Stimulated activated CD4-positive, alpha-beta T cell treated with anti-CD3 and anti-CD28 coated beads, Interleukin-1b, Interleukin-23, amount 100 ng/mL, for 48 hours (primary cell): ENCODE data around the gene KDM8.

Experiments used
- DNase-seq: peaks from one replicate; pipeline ENCODE4 v3.0.0-alpha.2; 2020

The KDM8 gene

DNA sequence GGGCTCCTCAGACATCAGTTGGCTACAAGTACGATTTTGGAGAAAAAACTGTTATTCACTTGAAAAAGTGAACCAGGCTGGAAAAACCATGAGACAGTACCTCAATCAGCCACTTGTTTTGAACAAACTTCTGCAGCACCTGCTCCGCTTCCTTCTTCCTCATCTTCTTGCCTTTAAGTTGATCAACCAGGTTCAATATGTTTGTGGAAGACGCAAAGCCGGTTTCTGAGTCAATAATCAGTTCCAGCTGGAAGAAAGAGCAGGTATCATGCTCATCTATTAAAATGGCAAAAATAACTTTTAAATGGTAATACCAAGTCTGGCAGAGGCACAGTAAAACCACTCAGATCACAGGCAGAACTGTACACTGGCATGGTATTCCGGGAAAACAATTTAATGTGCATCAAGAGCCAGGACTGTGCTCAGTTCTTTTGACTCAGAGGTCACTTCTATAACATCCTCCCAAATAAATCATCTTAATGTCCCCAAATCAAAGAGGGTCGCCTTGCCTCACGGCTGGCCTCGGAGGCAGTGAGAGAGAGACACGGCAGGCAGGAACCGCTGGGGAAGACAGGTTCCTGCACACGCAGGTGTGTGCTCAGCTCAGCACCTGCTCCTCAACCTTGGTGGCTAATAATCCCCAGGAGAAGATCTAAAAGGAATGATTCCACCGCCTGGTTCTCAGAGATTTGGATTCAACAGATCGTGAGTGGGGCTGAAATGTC lies 29.7 kb downstream of the KDM8 start:
- DNase-seq: no peak

DNA sequence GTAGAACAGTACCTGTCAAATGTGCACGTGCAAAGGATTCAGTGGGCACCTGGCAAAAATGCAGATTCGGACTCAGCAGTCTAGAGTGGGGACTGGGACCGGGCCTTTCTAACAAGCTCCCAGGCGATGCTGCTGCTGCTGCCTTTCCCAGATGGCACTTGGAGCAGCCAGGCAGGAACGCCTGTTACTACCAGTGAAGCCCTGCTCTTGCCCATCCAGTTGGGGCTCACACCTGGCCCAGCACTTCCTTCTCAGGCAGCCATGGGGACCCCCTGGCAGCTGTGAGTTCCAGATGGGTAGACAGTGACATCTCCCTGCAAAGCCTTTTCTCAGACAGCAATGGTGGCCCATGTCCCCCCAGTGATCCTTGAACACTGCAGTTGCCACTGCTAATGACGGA lies 30.4 kb downstream of the KDM8 start:
- no peak for DNase-seq

DNA sequence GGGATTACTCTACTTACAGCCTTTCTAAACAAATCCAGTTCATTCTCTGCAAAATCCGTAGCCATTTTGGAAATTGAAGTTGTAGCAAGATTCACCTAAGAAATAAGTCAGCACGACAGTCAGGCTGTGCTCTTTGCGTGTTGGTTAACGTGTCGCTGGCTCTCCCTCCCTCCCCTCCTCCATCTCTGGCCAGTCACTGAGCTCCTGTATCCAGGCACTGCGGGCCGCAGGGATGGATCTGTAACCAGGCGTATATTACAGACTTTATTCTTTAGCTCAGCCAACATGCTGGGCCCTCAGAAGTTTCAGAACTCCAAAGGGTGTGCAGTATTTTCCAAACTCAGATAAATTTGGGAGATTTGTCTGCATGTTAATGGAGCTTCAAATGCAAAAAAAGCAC lies 30.8 kb downstream of the KDM8 start:
- DNase-seq: no peak

DNA sequence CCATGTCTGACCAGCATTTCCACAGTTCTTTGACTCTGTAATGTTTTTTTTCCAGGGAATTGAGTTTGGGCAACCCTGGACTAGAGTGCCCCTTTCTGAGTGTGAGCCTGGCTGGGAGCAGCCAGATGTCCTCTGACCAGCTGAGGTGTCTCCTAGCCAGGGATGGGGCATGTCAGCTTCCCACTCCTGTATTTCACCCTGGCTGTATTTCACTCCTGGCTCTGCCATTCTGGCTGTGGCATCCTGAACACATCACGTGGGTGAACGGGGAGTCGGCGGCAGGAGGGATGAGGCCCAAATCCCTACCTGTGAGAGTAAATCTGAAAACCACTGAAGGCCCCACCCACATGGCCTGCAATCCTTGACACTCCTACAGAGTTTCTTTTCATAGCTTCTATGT lies 31.3 kb downstream of the KDM8 start:
- DNase-seq: no peak

DNA sequence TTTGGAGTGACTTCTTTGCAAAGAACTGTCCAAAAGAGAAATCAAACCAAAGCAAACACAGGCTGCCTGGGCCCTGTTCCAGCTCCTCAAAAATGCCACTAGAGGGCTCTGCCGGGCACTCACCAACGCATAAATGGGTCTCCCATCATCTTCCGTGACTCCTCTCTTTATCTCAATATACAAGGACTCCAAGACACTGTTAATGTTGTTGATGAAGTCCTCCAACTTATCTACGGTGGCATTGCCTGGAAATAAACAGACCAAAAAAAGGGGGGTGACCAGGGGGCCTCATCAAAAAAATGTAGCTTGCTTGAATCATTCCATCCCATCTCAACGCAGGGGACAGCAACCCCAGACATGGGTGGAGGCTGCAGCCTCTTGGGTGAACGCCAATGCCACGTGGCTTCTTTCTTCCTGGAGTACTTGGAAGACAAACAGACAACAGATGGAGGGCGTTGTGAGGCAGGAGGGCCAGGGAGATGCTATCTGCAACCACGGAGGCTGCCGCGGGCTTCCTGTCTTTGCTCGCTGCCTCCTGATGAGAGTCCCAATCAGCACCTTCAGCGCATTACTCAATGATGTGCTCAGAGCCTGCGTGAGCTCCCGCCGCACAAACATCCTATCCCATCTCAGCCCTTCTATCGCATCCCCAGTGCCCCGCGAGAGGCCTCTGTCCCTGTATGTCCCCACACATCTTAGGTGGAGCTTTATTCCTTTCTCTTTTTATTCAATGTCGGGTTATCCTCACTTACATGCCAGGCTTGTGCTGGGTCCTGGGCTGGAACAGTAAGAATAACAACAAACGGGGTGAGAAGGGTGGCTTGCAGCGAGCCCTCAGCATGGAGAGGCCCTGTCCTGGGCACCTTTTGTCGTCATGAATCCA lies 32.0 kb downstream of the KDM8 start:
- peak; percentile 87 for DNase-seq

DNA sequence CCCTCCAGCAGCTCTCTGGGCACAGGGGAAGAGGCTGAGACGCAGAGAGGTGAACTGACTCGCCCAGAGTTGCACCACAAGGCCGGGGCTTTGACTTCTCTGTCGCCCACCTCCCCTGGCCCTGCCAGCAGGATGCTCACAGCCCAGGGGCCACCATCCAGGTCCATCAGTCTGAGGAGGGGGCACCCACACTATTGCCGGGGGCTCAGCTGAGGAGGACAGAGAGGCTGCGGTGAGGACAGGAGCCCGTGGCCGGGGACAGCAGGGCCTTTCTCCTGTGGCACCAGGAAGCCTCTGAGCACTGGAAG lies 32.6 kb downstream of the KDM8 start:
- DNase-seq: peak; percentile 35

DNA sequence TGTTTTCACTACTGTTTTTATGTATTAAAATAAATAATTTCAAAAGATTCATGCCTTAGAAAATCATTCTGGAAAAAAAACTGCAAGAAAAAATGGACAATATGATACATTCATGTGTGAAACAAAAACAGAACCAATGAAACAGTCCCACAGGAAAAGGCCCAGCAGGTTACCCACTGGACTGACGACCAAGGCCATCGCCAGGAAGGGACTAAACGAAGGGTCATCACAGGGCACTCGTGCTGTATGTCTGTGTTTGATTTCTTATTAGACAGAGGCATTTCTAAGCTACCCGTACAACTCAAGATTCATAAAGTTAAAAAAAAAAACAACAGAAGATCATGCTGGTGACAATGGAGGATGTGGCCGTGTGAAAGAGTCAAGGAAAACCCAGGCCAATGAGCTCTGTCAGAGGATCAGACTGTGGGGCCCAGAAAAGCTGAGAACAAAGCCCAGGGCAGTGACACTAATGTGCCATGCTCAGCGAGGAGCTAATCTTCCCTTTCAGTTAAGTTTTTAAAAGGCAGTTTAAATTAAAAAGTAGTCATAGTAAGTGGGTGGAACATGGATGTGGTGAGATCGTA lies 33.4 kb downstream of the KDM8 start:
- DNase-seq: no peak

DNA sequence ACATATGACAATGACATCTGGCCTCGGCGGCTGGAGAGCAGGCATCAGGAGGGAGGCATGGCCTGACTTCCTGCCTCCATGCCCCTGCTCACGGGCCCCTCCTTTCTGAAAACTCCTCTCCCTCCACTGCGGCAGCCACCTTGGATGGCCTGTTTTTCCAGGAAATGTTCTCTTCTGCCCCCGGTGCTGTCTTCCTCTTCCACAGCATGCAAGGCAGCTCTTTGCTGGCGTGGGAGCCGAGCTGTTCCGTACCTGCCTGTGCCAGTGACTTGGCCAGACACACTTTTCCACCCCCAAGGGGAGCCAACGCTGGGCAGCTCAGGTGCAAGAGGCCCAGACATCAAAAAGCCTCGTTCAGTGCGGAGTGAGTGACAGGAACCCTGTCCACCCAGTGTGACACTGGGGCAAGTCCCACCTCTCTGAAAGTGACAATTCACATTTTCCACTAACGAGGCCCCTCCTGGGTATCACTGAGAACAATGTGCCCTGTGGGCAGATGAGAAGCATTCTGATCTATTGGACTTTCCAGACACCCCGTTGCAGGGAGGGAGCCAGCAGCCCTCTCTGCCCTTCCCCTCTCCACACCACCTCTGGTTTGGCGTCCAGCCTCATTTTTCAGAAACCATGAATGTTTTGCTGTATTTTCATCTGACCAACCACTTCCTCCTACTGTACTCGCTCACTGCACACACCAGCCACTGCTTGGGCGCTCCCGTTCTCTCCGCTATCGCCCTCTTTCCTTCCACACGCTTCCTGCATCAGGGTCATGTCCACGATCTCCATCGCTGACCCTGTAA lies 34.1 kb downstream of the KDM8 start:
- peak; percentile 90 for DNase-seq

DNA sequence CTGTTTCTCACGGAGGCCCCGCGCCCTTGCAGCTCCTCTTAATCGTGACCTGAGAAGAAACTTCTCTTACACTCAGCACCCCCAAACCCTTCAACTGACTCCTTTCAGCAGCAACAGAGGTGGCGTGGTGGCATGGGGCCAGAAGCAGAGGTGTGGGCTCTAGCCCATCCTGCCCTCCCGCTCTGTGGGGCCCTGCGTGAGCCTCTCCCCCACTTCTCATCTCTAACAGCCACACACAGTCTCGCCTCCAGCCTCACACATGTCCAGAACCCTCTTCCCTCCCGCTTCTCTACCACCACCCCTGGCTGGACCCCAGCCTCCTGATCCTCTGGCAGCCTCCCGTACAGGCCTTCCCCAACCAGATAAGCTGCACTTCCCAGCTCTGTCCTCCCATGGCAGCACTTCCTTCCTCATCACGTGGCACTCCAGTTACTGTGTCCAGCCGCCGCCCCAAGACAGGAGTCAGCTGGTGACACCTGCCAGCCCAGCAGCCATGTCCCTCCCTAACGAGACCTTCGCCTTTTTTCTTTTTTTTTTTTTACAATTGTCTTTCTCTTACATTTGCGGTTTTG lies 34.8 kb downstream of the KDM8 start:
- DNase-seq: peak; percentile 51

DNA sequence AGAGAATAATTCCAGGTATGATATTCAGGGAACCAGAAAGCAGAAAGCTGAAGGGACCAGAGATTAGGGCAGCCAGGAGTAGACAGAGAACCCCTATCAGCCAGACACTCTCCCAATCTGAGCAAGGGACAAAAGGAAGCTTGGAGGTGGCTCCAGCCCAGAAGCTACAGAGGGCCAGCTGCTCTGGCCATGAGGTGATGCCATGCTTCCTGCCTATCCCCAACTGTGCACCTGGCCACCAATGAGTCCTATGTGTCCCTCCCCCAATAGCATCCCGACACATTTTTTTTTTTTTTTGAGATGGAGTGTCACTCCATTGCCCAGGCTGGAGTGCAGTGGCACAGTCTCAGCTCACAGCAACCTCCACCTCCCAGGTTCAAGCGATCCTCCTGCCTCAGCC lies 35.3 kb downstream of the KDM8 start:
- DNase-seq: no peak

DNA sequence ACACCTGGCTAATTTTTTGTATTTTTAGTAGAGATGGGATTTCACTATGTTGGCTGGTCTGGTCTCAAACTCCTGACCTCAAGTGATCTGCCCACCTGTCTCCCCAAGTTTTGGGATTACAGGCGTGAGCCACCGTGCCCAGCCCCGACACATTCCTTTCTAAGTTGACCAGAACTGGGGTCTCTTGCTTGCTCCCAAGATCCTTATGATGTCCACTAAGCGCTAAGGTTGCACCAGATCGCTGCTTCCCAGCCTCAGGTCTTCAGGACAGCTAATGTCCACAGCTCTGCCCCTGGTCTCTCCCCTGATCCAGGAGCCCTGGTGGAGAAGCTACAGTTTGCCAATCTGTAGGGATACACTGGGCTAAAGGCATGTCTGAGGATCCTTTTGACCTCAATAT lies 35.7 kb downstream of the KDM8 start:
- no peak for DNase-seq

DNA sequence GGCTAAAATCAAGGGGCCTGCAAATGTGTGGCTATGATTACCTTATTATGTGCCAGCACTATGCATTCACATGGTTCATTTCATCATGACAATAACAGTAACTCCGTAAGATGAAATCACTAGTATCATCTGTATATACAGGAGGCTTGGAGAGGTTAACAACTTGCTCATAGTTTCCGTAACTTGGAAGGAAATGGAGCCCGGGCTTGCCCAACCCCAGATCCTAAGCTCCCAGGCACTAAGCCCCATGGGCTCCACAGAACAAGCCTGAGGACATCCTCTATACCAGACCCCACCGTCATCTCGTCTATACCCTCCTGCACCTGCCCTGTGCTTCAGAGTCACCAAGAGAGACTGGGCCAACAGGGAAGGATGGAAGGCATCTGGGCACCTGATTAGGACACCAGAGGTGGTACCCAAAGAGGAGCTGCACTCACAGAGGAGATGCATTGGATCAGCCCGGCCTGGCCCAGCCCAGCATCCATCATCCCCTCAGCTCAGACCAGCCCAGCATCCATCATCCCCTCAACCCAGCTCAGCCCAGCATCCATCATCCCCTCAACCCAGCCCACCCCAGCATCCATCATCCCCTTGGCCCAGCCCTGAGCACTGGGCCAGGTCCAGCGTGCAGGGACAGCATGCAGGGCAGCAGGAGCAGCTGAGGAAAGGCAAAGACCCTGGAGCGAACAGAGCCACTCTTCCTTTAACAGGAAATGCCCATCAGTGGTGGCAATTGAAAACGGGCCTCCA lies 36.8 kb downstream of the KDM8 start:
- DNase-seq: no peak

DNA sequence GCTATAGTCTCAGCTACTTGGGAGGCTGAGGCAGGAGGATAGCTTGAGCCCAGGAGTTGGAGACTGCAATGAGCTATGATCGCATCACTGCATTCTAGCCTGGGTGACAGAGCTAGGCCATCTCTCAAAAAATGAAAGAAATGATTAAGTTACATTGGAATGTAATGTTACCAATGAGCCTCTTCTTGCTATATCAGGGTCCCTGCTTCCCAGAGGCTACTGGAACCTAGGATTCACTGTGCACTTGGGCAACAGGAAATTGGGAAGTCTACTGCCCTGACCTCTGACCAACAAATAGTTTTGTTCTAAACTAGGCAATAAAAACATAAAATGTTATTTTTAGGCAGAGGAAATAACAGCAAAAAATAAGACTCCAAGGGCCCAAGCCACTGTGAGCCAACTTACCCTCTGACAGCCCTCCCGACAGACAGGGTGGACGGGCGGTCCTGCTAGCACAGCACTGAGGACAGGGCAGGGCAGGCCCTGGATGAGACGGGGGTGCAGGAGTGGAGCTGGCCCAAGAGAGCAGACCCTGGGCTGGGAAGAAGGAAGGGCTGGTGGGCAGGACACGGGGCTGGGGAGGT lies 37.7 kb downstream of the KDM8 start:
- DNase-seq: no peak

DNA sequence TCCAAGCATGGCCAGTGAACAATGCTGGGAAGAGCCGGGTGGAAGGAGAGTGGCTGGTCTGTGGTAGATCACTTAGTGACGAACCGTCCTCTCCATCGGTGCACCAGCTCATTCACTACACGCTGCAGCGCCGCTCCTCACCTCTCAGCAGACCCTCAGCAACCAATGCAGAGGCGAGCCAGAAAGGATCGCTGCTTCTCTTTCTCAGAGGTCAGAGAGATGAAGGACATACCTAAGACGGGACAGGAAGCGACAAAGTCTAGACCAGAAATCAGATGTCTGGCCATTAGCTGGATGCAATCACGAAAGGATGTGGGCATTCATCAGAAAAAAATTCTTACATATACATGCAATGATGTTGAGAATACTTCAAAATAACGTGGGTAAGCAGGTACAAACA lies 38.3 kb downstream of the KDM8 start:
- no peak for DNase-seq

DNA sequence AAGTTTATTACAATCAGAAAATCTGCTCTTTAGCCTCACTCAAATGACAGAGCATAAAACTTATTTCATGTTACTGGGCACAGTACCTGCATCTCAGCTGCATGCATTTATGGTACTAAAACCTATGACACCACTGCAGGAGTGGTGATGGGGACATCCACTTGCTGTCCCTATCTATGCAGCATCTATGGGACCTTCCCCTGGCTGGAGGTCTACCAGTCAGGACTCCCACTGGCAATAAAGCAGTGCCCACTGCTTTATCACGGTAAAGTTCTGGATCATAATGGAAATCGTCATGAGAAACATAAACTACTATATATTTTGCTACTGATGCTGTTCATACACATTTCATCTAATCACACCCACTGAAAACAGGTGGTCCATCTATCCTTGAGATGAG lies 39.1 kb downstream of the KDM8 start:
- no peak for DNase-seq

DNA sequence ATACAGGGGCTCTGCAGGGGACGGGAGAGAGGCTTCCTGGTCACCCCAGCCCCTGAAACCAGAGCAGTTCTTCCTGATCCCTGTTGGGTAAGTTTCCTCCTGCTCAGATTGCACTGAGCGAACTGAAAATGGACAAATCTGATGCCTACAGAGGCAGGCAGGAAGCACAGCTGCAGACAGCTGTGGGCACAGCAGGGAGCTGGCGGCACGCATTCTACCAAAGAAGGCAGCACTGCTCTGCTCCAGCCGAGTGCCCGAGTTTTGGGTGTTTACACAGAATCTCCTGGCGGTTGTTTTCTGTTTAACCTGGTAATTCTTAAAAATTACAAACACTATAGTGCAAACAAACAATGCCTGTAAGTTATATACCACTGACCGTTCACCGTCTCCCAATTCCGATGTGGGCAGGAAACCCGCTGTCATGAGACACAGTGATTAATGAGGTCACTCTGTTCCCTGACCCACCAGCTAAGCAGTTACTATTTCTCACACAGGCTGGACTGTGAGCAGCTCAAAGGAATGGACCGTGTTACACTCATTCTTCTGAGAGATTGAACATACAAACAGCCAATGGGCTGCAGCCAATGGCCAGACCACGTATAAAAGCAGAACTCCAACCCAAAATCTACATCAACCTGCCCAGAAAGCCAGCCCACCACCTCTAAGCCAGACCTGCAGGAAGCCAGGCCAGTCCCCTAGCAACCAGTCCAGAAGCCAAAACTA lies 39.7 kb downstream of the KDM8 start:
- DNase-seq: no peak

DNA sequence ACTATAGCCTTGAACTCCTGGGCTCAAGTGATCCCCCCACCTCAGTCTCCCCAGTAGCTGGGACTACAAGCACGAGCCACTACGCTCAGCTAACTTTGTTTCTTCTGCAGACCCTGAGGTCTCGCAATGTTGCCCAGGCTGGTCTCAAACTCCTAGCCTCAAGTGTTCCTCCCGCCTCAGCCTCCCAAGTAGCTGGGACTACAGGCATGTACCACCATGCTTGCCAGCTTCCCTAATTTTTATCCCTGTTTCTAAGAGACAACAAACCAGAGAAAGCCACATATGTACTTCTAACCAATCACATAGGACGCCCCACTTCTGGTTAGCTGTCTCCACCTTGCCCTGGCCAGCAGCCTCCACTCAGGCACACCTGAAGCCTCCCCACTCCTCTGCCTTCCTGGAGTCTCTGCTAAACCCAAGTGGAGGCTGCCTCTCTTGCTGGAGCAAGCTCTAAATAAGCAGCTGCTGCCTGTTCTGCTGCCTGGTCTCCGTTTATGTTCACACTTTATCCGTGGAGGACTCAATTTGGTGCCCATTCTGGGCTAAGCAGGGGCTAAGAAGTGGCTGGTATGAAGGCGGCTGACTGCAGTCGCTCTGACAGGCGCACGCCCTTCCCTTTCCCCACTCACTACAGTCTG lies 40.5 kb downstream of the KDM8 start:
- DNase-seq: no peak

DNA sequence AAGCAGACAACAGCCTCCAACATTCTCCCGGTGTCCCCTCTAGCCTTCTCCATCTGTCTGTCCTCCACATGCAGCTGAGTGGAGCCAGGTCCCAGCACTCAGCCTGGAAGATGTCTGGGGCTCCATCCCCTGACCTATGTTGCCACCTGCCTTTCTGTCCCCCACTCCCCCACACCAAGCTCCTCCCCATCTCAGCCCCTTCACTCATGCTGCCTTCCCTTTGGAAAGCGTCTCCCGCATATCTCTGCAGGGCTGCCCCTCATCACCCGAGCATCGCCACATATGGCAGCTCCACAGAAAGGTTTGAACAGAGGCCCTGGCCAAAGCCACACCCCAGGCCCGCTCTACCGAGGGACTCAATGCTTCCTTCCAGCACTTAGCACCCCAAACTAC lies 41.0 kb downstream of the KDM8 start:
- no peak for DNase-seq

DNA sequence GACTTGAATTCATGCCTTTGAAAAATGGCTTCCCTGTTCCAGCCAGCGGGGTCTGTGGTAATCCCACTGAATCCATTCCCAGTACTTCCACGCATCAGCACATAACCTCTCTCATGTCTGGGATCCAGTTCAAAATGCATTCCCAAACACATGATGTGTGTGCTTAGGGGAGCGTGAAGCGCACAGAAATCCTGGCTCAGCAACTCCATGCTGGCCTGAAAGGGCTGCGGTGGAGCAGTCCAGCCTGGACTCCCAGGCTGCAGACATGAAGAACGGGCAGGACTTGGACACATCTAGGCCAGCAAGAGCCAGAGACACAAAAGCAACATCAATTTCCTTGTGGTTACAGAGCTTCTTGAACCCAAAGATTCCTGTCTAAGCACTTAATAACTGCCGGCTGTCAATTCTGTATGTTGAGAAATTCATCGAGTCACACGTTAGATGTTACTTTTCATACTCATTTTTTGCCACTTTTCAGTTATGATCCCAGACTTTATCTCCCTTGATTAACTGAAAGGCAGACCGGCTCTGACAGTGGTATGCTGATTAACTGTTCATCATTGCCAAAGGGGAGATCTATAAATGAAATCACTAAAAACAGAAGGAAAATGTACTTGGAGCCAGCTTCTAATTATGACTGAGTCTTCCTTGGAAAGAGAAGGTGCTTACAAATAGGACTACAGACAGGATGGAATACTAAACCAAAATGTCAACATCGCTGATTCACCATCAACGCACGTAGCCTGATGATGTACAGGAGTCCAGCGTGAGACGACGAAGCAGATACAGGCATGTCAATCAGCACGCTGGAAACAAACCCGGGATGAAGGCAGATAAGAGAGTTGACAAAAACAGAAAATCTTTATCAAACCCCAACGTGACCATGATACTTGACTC lies 42.2 kb downstream of the KDM8 start:
- DNase-seq: peak; percentile 81

DNA sequence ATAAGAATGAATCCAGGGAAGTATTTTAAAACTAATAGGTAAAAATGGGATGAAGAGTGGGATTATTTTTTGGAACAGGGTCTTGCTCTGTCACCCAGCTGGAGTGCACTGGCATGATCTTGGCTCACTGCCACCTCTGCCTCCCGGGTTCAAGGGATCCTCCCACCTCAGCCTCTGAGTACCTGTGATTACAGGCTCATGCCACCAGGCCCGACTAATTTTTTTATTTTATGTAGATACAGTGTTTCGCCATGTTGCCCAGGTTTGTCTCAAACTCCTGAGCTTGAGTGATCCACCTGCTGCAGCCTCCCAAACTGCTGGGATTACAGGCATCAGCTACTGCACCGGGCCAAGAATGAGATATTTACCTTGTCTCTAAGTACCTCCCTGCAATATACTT lies 43.1 kb downstream of the KDM8 start:
- DNase-seq: no peak
